OCI-LY1 (cell line): Measurements from ENCODE around the gene ZNF618.

ENCODE experiments used
- EZH2 ChIP-seq: fragments of 200-600 bp; sonication (generic), shearing (Covaris generic); IDR thresholded peaks from 2 replicates; pipeline ENCODE4 v1.8.0; 2017; ENCODE audit warnings: borderline replicate concordance, mixed run types, mild to moderate bottlenecking, antibody characterized with exemption, low read length, moderate library complexity, mixed read lengths
- TF ChIP-seq, protein P1 (sequence below): fragments of 200-600 bp; sonication (generic), shearing (Covaris generic); IDR thresholded peaks from 2 replicates; pipeline ENCODE4 v1.5.1; 2017; ENCODE audit warnings: mild to moderate bottlenecking, antibody characterized with exemption, low read length, moderate library complexity, mixed read lengths

DNA sequence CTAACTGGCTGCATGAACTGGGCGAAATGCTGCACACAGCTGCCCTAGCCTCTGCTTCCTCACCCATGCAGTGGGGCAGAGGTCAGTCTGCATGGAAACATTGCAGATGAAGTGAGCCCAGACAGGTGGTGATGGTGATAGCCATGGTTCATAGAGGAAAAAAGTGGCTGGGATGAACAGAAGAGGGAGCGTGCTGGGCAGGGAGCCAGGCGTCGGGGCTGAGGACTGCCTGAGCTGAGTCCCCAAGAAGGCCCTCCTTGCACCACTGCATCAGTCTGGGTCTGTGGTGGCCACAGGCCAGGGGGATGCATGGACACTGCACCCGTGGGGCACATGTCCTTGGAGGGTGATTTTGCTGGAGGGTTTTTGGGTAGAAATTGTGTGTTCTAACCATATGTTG is 121.5 kb downstream of the ZNF618 start:
- TF ChIP-seq, protein P1, sequence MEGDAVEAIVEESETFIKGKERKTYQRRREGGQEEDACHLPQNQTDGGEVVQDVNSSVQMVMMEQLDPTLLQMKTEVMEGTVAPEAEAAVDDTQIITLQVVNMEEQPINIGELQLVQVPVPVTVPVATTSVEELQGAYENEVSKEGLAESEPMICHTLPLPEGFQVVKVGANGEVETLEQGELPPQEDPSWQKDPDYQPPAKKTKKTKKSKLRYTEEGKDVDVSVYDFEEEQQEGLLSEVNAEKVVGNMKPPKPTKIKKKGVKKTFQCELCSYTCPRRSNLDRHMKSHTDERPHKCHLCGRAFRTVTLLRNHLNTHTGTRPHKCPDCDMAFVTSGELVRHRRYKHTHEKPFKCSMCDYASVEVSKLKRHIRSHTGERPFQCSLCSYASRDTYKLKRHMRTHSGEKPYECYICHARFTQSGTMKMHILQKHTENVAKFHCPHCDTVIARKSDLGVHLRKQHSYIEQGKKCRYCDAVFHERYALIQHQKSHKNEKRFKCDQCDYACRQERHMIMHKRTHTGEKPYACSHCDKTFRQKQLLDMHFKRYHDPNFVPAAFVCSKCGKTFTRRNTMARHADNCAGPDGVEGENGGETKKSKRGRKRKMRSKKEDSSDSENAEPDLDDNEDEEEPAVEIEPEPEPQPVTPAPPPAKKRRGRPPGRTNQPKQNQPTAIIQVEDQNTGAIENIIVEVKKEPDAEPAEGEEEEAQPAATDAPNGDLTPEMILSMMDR: no peak
- TF ChIP-seq EZH2: no peak
